Lower leg skin (tissue), 3 donors: ENCODE measurements around the gene PCNP.

ENCODE experiments used
- POLR2A ChIP-seq, 2 donors: fragments of 450-650 bp; IDR thresholded peaks; one replicate each; pipeline ENCODE4 v1.6.1; 2016 to 2017; ENCODE audit warnings: antibody characterized with exemption in 2 of 2, mild to moderate bottlenecking in 1 of 2, moderate library complexity in 1 of 2
- TF ChIP-seq, protein P1 (sequence below), 3 donors: fragments of 450-650 bp; IDR thresholded peaks; one replicate each; pipeline ENCODE4 v1.5.1; 2016; ENCODE audit warnings: antibody characterized with exemption in 3 of 3, mild to moderate bottlenecking in 3 of 3, moderate library complexity in 2 of 3

DNA sequence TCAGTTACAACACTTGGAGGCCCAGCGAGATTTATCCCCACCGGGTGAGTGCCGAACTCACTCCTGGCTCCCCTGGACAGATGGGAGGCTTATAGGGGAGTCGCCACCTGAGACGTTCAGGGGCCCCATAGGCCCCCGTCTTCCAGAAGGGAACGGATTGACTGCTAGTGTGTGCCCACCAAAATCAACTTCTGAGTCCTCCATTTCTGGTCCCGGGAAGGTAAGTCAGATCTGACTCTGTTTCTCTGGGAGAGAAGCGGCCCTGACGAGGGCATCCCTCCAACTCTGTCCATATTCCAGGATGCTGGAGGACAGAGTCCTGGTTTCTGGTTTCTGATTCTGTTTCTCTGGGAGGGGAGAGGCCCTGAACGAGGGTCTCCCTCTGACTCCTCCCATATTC, 58.6 kb downstream of the PCNP start:
- no peak for TF ChIP-seq POLR2A (IDR thresholded peaks at IDR 0.05)
- TF ChIP-seq, protein P1, sequence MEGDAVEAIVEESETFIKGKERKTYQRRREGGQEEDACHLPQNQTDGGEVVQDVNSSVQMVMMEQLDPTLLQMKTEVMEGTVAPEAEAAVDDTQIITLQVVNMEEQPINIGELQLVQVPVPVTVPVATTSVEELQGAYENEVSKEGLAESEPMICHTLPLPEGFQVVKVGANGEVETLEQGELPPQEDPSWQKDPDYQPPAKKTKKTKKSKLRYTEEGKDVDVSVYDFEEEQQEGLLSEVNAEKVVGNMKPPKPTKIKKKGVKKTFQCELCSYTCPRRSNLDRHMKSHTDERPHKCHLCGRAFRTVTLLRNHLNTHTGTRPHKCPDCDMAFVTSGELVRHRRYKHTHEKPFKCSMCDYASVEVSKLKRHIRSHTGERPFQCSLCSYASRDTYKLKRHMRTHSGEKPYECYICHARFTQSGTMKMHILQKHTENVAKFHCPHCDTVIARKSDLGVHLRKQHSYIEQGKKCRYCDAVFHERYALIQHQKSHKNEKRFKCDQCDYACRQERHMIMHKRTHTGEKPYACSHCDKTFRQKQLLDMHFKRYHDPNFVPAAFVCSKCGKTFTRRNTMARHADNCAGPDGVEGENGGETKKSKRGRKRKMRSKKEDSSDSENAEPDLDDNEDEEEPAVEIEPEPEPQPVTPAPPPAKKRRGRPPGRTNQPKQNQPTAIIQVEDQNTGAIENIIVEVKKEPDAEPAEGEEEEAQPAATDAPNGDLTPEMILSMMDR (IDR thresholded peaks at IDR 0.05) = no peak
